GM18517 (cell line): Measurements from ENCODE around the gene SEMA5B.

ENCODE experiments used
- ATAC-seq: cut with Tn5 transposase; IDR thresholded peaks from one replicate; pipeline ENCODE4 v1.9.1; 2021; ENCODE audit warnings: mild to moderate bottlenecking, moderate library complexity; ENCODE audit not compliant: unreplicated experiment

The SEMA5B gene

GRCh38 chr3:123028233-123028828 is 768 bp upstream of the SEMA5B start:
- ATAC-seq = no peak

- ATAC-seq = no peak
Measured at GRCh38 chr3:123026565-123027291, 835 bp downstream of the SEMA5B start.

GRCh38 chr3:123025642-123026521 is 1.7 kb downstream of the SEMA5B start:
- ATAC-seq = no peak

- ATAC-seq = no peak
Measured at GRCh38 chr3:123024056-123024455, 3.5 kb downstream of the SEMA5B start.

GRCh38 chr3:123021996-123022510 is 5.5 kb downstream of the SEMA5B start:
- ATAC-seq = no peak

- ATAC-seq = no peak
Measured at GRCh38 chr3:123021388-123021787, 6.2 kb downstream of the SEMA5B start.

- ATAC-seq = no peak
Measured at GRCh38 chr3:123020709-123021108, 6.9 kb downstream of the SEMA5B start.

GRCh38 chr3:123019591-123019990 is 8.0 kb downstream of the SEMA5B start:
- no peak for ATAC-seq

GRCh38 chr3:123019161-123019560 is 8.4 kb downstream of the SEMA5B start:
- no peak for ATAC-seq

- ATAC-seq = no peak
Measured at GRCh38 chr3:123018683-123019082, 8.9 kb downstream of the SEMA5B start.

- ATAC-seq = no peak
Measured at GRCh38 chr3:123015596-123015995, 12.0 kb downstream of the SEMA5B start.

GRCh38 chr3:123013876-123014275 is 13.7 kb downstream of the SEMA5B start:
- no peak for ATAC-seq

- no peak for ATAC-seq
Measured at GRCh38 chr3:123012652-123013051, 14.9 kb downstream of the SEMA5B start.

GRCh38 chr3:123011447-123011846 is 16.1 kb downstream of the SEMA5B start:
- no peak for ATAC-seq

- no peak for ATAC-seq
Measured at GRCh38 chr3:123008840-123009239, 18.7 kb downstream of the SEMA5B start.

GRCh38 chr3:123006609-123007008 is 21.0 kb downstream of the SEMA5B start:
- no peak for ATAC-seq

- ATAC-seq = no peak
Measured at GRCh38 chr3:123005291-123005690, 22.3 kb downstream of the SEMA5B start.

GRCh38 chr3:123004201-123004918 is 23.2 kb downstream of the SEMA5B start:
- ATAC-seq = no peak

GRCh38 chr3:123002749-123003497 is 24.6 kb downstream of the SEMA5B start:
- no peak for ATAC-seq

- no peak for ATAC-seq
Measured at GRCh38 chr3:123002100-123002748, 25.3 kb downstream of the SEMA5B start.
